Stromal cell of bone marrow (primary cell): ENCODE measurements around the gene UBXN10.

Experiments used
- DNase-seq: peaks from one replicate; pipeline ENCODE4 v3.0.0-alpha.2; 2012; ENCODE audit warnings: low read depth

The UBXN10 gene

DNA sequence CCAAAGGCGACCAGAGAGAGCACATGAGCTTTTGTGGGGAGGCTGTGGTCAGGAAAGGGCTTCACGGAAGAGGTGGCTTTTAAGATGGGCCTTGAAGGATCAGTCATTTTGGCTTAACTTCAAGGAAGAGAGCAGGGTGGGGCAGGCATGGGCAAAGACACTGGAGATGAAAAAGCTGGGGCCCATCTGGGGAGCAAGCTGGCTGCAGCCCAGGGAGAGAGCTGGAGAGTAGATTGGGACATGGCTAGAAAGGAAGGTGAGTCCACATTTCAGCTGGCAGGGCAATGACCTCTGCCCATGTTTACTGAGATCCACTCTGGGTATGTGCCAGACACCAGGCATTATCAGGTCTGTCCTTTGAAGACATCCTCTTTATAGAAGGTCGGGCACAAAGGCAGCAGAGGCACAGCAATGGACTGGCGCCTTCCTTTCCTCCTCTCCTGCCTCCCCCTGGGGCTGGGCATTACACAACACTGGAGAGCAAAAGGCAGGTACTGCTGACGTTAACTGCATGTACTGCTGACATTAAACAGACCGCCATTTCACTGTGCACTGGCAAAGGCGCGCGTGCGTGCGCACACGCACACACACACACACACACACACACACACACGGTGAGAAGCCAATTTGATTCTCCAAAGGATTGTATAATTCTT, 2.2 kb upstream of the UBXN10 start:
- DNase-seq = no peak

- no peak for DNase-seq
These were observed 1.4 kb upstream of the UBXN10 start for GRCh38 chr1:20184481-20184900.

GRCh38 chr1:20184997-20185833, 681 bp upstream of the UBXN10 start:
- no peak for DNase-seq

GRCh38 chr1:20187103-20187812, 1.4 kb downstream of the UBXN10 start:
- no peak for DNase-seq

DNA sequence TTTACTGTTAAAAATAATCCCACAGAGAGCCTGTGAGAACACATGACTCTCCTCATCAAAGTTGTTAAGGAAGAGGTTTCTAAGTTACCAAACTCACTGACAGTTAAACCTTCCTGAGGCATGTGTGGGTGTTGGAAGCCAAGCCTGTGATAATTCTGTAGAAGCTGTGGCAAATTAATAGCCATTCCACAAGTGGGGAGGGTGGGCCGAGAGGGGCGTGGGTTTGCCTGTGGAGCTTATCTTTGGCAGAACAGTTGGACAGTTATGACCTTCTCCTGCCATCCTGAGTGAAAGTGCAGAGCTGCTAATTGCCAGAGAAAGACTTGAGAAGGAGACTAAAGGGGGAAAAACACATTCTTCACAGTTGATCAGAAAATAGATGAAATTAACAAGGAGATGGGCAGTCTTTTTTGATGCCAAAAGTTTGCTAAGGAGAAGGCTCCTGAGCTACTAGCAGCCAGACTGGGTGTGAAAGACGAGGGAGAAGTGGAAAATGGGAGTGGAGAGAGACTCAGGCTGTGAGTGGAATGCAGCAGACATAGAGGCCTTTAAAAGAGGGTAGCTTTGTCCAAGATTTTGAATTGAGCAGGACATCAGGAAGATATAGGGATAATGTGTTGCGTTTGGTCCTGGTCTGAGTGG, 2.0 kb downstream of the UBXN10 start:
- no peak for DNase-seq

DNA sequence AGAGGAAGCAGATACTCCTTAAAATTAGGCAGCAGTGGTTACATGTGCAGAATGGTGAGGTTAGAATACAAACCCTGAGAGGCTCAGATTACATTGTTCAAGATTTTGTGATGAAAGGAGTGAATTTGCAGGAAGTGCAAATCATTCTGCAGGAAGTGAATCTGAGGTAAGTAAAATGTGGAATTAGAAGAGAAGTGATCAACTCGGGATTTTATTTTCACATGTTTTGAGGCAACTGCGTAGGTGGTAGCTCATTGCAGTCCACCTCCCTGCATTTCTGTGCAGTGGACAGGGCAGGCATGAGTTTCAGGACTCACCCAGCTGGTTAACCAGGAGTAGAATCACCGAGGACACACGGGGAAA, 2.5 kb downstream of the UBXN10 start:
- DNase-seq = no peak

GRCh38 chr1:20189664-20190063, 3.8 kb downstream of the UBXN10 start:
- no peak for DNase-seq

- DNase-seq = no peak
These were observed 4.6 kb downstream of the UBXN10 start for GRCh38 chr1:20190256-20191160.

GRCh38 chr1:20191266-20191825, 5.5 kb downstream of the UBXN10 start:
- no peak for DNase-seq

- DNase-seq = no peak
These were observed 6.5 kb downstream of the UBXN10 start for GRCh38 chr1:20192364-20192763.

- no peak for DNase-seq
These were observed 7.0 kb downstream of the UBXN10 start for GRCh38 chr1:20192871-20193411.

DNA sequence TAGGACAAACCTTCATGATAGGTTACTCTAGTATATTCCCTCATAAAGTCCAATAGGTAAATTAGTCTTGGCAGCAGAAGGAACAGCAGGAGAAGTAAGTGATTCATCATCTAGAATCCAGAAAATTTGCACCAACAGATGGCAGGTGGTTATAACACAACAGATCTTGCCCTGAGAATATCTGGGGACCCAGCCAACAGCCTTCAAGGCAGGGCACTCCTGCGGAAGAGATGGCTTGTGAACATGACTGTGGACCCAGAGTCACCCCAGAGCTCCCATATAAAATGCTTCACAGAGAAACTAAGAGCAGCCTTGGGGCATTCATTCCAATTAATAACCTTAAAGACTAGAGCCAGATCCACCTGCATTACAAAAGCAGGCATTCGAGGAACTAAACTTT, 8.3 kb downstream of the UBXN10 start:
- no peak for DNase-seq

GRCh38 chr1:20194757-20195461, 9.0 kb downstream of the UBXN10 start:
- DNase-seq = no peak

DNA sequence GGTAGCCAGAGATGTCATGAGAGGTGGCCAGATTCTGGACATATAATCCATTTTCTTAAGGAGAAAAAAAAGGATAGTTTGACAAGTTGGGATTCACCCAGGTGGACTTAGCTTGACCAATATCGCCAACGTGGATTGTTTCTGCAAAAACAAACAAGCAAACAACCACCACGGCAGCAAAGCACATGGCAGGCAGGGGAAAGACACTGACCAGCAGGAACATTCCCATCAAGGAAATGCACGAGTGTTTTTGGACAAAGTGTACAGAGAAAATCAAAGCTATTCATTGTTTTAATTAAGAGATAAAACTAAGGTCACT, 9.5 kb downstream of the UBXN10 start:
- no peak for DNase-seq

DNA sequence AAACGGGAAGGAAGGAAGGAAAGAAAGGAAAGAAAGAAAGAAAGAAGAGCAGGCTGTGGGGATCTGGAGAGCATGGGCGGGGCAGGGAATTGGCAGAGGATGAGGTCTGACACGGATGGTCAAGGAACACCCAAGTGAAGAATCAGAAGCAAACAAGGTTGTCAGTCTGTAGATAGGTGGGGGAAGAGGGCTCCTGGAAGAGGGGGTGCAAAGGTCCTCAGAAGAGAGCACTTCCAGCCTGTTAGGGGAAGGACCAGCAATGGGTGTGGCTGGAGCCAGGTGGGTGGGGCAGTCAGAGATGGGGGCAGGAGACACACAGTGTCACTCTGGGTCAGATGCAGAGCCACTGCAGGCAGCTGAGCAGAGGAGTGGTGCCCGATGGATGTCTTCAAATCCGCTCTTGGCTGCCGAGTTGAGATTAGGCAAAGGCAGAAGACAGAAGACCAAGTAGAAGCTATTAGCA, 11.5 kb downstream of the UBXN10 start:
- no peak for DNase-seq

- DNase-seq = no peak
These were observed 12.4 kb downstream of the UBXN10 start for GRCh38 chr1:20198296-20198695.

GRCh38 chr1:20198918-20199317, 13.0 kb downstream of the UBXN10 start:
- DNase-seq = no peak

DNA sequence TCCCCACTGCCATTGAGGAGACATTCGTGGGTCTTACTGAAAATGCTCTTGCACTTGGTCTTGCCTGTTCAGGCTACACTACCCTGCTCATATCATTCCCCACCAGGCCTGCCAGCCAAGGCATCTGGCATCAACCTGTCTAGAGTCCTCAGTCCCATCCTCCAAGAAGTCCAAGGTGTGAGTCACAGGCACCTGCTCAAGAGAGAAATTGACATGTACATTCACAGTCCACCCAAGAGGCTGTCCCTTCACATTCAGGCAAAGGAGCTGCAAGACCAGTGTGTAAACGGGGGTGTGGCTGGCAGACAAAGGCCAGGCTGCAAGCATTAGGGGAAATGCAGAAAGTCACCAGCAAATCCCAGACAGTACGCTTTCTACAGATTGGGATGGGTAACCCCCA, 13.5 kb downstream of the UBXN10 start:
- DNase-seq = no peak

DNA sequence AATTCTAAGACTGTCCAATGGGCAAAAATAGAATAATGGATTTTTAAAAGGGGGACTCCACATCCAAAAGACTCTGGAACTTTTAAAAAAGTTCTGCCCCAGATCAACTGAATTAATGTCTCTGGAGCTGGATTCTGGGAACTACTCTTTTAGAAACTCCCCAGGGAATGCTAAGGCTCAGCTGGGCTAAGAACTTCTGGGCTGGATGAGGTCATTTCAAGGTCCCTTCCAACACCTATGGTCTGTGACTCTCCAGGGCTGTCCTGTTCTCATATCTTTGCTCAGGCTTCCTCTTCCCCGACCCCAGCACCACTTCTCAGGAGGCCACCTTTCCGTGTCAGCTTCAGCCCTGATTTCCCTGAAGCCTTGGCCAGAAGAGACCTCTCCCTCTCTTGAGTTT, 13.9 kb downstream of the UBXN10 start:
- DNase-seq = no peak

DNA sequence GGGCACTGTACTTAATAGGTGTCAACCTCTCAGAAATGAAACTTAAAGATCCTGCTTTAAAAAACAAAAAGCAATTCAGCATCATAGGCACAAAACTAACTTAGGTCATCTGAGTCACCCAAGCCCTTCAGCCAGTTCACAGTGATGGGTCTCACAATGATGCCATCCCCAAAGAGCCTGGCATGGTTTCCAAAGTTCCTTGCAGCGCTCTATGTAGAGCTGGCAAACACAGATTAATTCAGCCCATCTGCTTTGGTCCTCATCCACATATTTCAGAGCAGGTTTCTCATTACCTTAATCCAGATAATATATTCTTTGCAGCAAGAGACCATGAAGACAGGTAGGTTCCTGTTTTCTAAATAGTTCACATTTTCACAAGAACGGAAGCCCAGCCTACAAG, 15.1 kb downstream of the UBXN10 start:
- DNase-seq = no peak
